NCI-H526 (cell line): ENCODE results near the gene KLHL42.
"Not testable (repeated sequence)": the region's sequence is repeated elsewhere in the genome, so short reads cannot be mapped to it uniquely, and the experiment has no call there.

Experiments
- DNase-seq, 2 experiments: peaks; one replicate each; lab custom pipeline; 2025; lab: John Stamatoyannopoulos, UW

The KLHL42 gene

GRCh38 chr12:27779920-27780611 lies at the start of gene KLHL42, which contains the start of gene MANSC4:
Gene KLHL42, plus strand, starts transcription at chr12:27780233. Its CDS starts 98 bp downstream, at chr12:27780331.
Gene MANSC4, minus strand, starts transcription at chr12:27780236. Its CDS starts 8,960 bp downstream, at chr12:27771276.
- DNase-seq, result peak; percentile 54 to 88

GRCh38 chr12:27732281-27732680 lies 47.8 kb upstream of the KLHL42 start:
- DNase-seq, result peak in 1 of 2 experiments; percentile 33

- peak in 1 of 2 experiments; percentile 64 for DNase-seq
Observed at GRCh38 chr12:27733052-27733656, 46.9 kb upstream of the KLHL42 start.

- DNase-seq, result no peak
Observed at GRCh38 chr12:27733791-27734190, 46.2 kb upstream of the KLHL42 start.

- not testable (repeated sequence) for DNase-seq
Observed at GRCh38 chr12:27734321-27734720, 45.7 kb upstream of the KLHL42 start.

GRCh38 chr12:27743601-27744000 lies 36.4 kb upstream of the KLHL42 start:
- DNase-seq, result no peak

- not testable (repeated sequence) for DNase-seq
Observed at GRCh38 chr12:27745734-27746133, 34.3 kb upstream of the KLHL42 start.

- DNase-seq, result no peak
Observed at GRCh38 chr12:27747111-27747820, 32.8 kb upstream of the KLHL42 start.

GRCh38 chr12:27751386-27752047 lies 28.5 kb upstream of the KLHL42 start:
- DNase-seq, result no peak

- DNase-seq, result peak in 1 of 2 experiments; percentile 1
Observed at GRCh38 chr12:27754795-27755194, 25.2 kb upstream of the KLHL42 start.

- no peak for DNase-seq
Observed at GRCh38 chr12:27756670-27757195, 23.3 kb upstream of the KLHL42 start.

- DNase-seq, result no peak
Observed at GRCh38 chr12:27762757-27763156, 17.3 kb upstream of the KLHL42 start.

GRCh38 chr12:27766587-27766986 lies 13.4 kb upstream of the KLHL42 start:
- no peak for DNase-seq

- no peak for DNase-seq
Observed at GRCh38 chr12:27769142-27769673, 10.8 kb upstream of the KLHL42 start.

- DNase-seq, result no peak
Observed at GRCh38 chr12:27771481-27772327, 8.3 kb upstream of the KLHL42 start.

GRCh38 chr12:27772328-27773049 lies 7.5 kb upstream of the KLHL42 start:
- DNase-seq, result no peak

- no peak for DNase-seq
Observed at GRCh38 chr12:27777141-27777540, 2.9 kb upstream of the KLHL42 start.

- no peak for DNase-seq
Observed at GRCh38 chr12:27778206-27778605, 1.8 kb upstream of the KLHL42 start.

- DNase-seq, result peak; percentile 47 to 59
Observed at GRCh38 chr12:27779416-27779919, 565 bp upstream of the KLHL42 start.
